Stimulated activated CD4-positive, alpha-beta T cell treated with anti-CD3 and anti-CD28 coated beads, Interleukin-15, amount 100 ng/mL, for 1 hour (primary cell): ENCODE measurements around the gene KLHL3.

Source experiments
- DNase-seq, 2 donors: peaks; one replicate each; pipeline ENCODE4 v3.0.0-alpha.2; 2020; ENCODE audit warnings: low read depth in 1 of 2, low spot score in 1 of 2

KLHL3 gene

DNA sequence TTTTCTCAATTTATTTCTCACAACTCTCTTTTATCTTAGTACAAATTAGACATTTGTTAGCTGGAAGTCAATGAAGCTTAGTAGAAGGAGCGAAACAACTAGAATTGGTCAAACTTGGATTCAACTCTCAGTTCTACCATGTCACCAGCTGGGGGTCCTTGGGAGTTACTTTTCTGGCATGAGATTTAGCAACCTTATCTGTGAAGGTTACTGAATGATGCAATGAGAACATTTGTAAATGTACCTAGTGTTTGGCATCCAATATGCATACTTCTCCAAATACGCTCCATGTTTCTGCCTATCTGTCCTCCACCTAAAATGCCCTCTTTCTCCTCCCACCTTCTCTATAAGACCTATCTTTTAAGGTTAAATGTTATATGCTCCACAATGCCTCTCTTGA lies 12.0 kb upstream of the KLHL3 start:
- DNase-seq: no peak

GRCh38 chr5:137743031-137743640 lies 7.2 kb upstream of the KLHL3 start:
- peak in 1 of 2 donors; percentile 28 for DNase-seq

- DNase-seq: no peak
Measured at GRCh38 chr5:137741718-137742117, 5.8 kb upstream of the KLHL3 start.

- no peak for DNase-seq
Measured at GRCh38 chr5:137739737-137740136, 3.8 kb upstream of the KLHL3 start.

DNA sequence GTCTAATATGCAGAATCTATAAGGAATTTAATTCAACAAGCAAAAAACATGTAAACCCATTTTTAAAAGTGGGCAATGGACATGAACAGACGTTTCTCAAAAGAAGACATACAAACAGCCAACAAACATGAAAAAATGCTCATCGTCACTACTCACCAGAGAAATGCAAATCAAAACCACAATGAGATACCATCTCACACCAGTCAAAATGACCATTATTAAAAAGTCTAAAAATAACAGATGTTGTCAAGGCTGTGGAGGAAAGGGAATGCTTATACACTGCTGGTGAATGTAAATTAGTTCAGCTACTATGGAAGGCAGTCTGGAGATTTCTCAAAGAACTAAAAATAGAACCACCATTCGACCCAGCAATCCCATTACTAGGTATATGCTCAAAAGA lies 3.1 kb upstream of the KLHL3 start:
- no peak for DNase-seq

- no peak for DNase-seq
Measured at GRCh38 chr5:137737349-137738131, 1.7 kb upstream of the KLHL3 start.

DNA sequence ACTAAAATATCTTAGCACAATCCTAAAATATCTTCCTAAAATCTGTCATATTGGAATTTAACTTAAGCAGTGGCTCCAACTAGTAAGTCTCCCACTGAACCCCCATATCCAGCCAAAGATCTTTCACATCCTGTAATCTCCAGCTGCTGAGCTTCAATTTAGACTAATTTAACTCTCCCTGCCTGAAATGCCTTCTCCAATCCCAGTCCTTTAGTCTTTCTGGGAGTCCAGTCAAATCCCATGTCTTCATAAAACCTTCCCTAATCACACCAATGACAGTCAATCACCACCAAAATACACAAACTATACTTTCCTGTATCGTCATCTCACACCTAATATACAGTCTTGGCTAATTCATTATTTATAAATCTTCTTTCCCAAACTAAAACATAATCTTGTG lies 607 bp upstream of the KLHL3 start:
- DNase-seq: no peak

DNA sequence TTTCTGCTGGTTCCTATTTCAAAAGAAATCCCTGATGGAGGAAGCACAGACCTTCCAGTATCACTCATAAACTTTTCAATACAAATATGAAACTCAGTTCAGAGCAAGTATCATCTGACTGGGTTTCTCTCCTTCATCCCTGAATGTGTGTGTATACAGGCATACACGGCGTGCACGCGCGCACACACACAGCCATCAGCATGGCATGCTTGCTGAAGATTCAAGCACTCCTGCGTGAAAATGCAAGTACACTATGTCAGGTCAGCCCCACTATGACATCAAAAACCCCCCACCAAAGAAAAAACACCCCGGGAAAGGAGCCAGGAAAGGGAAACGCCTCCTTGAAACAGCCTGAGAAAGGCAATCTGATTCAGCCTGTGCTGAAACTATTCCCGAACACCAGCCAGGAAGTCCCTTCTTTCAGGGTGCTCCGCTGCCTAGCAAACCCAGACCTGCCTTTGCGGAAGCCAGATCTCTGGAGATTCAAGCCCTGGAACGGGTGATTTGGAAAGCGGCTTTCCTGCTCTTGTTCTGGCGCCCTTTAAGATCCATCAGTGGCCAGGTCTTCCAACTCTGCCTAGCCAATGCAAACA lies 831 bp downstream of the KLHL3 start:
- DNase-seq: no peak

- no peak for DNase-seq
Measured at GRCh38 chr5:137734331-137734730, 1.6 kb downstream of the KLHL3 start.

DNA sequence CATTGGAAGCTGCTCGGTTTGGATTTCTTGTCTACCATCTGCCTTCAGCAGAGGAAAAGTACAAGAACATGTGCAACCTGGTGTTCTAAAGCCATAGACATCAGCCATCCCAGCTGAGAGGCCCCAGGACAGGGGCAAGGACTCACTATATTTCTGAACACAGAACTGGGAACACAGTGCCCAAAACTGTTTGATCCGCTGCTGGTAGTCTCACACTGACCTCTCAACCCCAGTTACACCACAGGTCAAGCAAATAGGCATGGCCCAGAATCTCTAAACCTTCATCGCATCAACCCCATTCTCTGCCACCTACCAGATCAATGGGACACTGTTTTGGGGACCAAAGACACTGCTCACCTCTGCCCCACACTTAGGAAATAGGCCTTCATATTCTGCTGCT lies 2.0 kb downstream of the KLHL3 start:
- DNase-seq: no peak

- DNase-seq: no peak
Measured at GRCh38 chr5:137733006-137733405, 2.9 kb downstream of the KLHL3 start.

- DNase-seq: no peak
Measured at GRCh38 chr5:137731176-137731575, 4.7 kb downstream of the KLHL3 start.

- DNase-seq: no peak
Measured at GRCh38 chr5:137730336-137730735, 5.6 kb downstream of the KLHL3 start.

GRCh38 chr5:137728048-137728447 lies 7.8 kb downstream of the KLHL3 start:
- DNase-seq: no peak

- no peak for DNase-seq
Measured at GRCh38 chr5:137727623-137728022, 8.3 kb downstream of the KLHL3 start.

DNA sequence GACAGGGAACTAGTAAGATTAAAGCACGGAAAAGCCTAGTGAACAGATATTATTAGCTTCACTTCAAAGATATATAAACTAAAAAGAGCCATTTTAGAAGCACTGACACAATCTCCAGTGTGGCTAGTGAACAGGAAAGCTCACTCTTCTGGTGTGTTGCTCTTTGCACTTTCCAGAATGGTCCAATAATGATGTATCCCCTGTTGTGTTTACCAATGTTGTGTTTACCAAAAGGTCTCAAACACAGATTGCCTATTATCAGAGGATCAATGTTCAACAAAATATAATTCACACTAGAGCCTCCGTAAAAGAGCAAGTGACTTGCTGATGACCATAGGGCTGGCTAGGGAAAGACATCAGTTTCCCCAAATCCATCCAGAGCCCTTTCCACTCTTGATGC lies 11.6 kb downstream of the KLHL3 start:
- DNase-seq: no peak

DNA sequence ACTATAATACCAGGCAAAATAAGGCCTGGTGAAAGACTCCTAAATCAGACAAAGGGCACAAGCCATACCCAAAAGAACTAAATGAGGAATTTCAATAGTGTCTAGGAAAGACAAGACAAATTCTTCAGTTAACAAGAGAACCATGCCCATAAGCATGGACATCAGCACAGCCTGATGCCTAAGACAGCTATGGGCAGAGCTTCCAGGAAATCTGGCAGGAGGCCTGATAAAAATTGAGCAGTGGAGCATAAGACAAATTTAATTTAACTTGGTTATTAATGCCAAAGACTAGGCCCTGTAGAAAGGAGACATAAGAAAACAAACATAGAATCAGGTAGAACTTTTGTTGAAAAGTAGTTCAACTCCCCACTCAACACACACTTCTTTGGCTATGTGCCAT lies 17.3 kb downstream of the KLHL3 start:
- no peak for DNase-seq

GRCh38 chr5:137716337-137716736 lies 19.6 kb downstream of the KLHL3 start:
- DNase-seq: no peak

GRCh38 chr5:137715456-137715855 lies 20.4 kb downstream of the KLHL3 start:
- no peak for DNase-seq

GRCh38 chr5:137714946-137715345 lies 20.9 kb downstream of the KLHL3 start:
- no peak for DNase-seq

GRCh38 chr5:137714494-137714893 lies 21.4 kb downstream of the KLHL3 start:
- DNase-seq: no peak

DNA sequence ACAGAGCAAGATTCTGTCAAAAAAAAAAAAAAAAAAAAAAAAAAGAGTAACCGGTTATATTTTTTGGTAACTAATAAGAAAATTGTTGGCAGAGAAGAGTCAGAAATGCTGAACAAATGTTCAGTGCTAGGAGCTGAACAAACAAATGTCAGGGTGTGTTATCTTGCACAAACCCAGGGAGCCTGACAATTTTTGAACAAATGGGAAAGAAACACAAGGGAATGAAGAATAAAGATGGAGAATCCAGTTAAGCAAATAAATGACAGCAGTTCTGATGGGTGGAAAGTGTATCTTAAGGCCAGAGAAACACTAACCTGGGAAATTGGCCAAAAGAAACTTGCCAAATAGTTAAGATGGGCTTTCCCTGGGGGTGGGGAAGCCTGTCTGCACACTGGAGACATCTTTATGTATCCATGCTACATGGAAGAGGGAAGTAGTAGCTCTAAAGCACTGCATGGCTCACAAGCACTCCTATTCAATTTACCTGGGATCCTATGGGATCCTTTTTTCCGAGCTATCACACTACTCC lies 23.7 kb downstream of the KLHL3 start:
- no peak for DNase-seq
